ENCODE data around the gene RTN4RL1.
A peak's percentile ranks its signal among the peaks of the same experiment; 100 is the strongest.

Gene RTN4RL1

GRCh38 chr17:2028234-2028614, 3.1 kb upstream of the RTN4RL1 start:
- Histone ChIP-seq H3K27ac (ENCODE audit: low read depth, low read length) (no peak overlapping the region), H3K4me2 (ENCODE audit: low read length) (no peak overlapping the region), H3K4me1 (ENCODE audit: control insufficient read depth, low read length) (peaks cover 20% of the 10 kb centered on the region), H3K9me3 (ENCODE audit: control insufficient read depth, insufficient read depth, low read length) (no peaks in the 10 kb centered on the region), H3K36me3 (ENCODE audit: control insufficient read depth, low read length) (no peaks in the 10 kb centered on the region), H3K4me3 (ENCODE audit: low read length) (no peak overlapping the region), H3F3A (ENCODE audit: control insufficient read depth, insufficient read depth) (no peaks in the 10 kb centered on the region), H4K20me1 (ENCODE audit: control insufficient read depth, insufficient read depth, low read depth, low read length) (no peaks in the 10 kb centered on the region), H3K9me2 (replicated peaks; ENCODE audit: control insufficient read depth, low read length) (no peaks in the 10 kb centered on the region), H3K79me2 (ENCODE audit: control insufficient read depth, low read length) (peaks cover 19% of the 10 kb centered on the region), H3K27me3 (ENCODE audit: control insufficient read depth, low read length) (peaks cover 37% of the 10 kb centered on the region)
- TF ChIP-seq CTCF (IDR thresholded peaks at IDR 0.05; ENCODE audit: low read depth, low read length, poor library complexity, severe bottlenecking) (no peak), EZH2phosphoT487 (IDR thresholded peaks at IDR 0.05; ENCODE audit: borderline replicate concordance, low read length) (no peak)

- no peaks in the 10 kb centered on the region for H3K9me3 ChIP-seq (ENCODE audit: control insufficient read depth, insufficient read depth, low read length)
- no peaks in the 10 kb centered on the region for H3K9me2 ChIP-seq (replicated peaks; ENCODE audit: control insufficient read depth, low read length)
- TF ChIP-seq CTCF (IDR thresholded peaks at IDR 0.05; ENCODE audit: low read depth, low read length, poor library complexity, severe bottlenecking) (no peak), EZH2phosphoT487 (IDR thresholded peaks at IDR 0.05; ENCODE audit: borderline replicate concordance, low read length) (no peak)
- no peak overlapping the region for H3K27ac ChIP-seq (ENCODE audit: low read depth, low read length)
- H4K20me1 ChIP-seq (ENCODE audit: control insufficient read depth, insufficient read depth, low read depth, low read length): no peaks in the 10 kb centered on the region
- no peaks in the 10 kb centered on the region for H3F3A ChIP-seq (ENCODE audit: control insufficient read depth, insufficient read depth)
- peaks cover 42% of the 10 kb centered on the region for H3K27me3 ChIP-seq (ENCODE audit: control insufficient read depth, low read length)
- H3K4me3 ChIP-seq (ENCODE audit: low read length): no peak overlapping the region
- no peak overlapping the region for H3K4me2 ChIP-seq (ENCODE audit: low read length)
- no peaks in the 10 kb centered on the region for H3K36me3 ChIP-seq (ENCODE audit: control insufficient read depth, low read length)
- peaks cover 20% of the 10 kb centered on the region for H3K4me1 ChIP-seq (ENCODE audit: control insufficient read depth, low read length)
- H3K79me2 ChIP-seq (ENCODE audit: control insufficient read depth, low read length): peaks cover 19% of the 10 kb centered on the region
These were observed 2.5 kb upstream of the RTN4RL1 start for GRCh38 chr17:2027528-2028233.

- H3K79me2 ChIP-seq (ENCODE audit: control insufficient read depth, low read length): peaks cover 5% of the 10 kb centered on the region
- peak overlapping the region; percentile 26; the same call in 1 of the 2 replicates for H3K4me3 ChIP-seq (ENCODE audit: low read length)
- H3K9me2 ChIP-seq (replicated peaks; ENCODE audit: control insufficient read depth, low read length): no peaks in the 10 kb centered on the region
- H3K9me3 ChIP-seq (ENCODE audit: control insufficient read depth, insufficient read depth, low read length): no peaks in the 10 kb centered on the region
- peaks cover 53% of the 10 kb centered on the region for H3K27me3 ChIP-seq (ENCODE audit: control insufficient read depth, low read length)
- TF ChIP-seq EZH2phosphoT487 (IDR thresholded peaks at IDR 0.05; ENCODE audit: borderline replicate concordance, low read length) (no peak), CTCF (IDR thresholded peaks at IDR 0.05; ENCODE audit: low read depth, low read length, poor library complexity, severe bottlenecking) (peak; percentile 35)
- H4K20me1 ChIP-seq (ENCODE audit: control insufficient read depth, insufficient read depth, low read depth, low read length): no peaks in the 10 kb centered on the region
- H3K4me1 ChIP-seq (ENCODE audit: control insufficient read depth, low read length): peaks cover 15% of the 10 kb centered on the region
- no peaks in the 10 kb centered on the region for H3F3A ChIP-seq (ENCODE audit: control insufficient read depth, insufficient read depth)
- peak overlapping the region; percentile 53 for H3K4me2 ChIP-seq (ENCODE audit: low read length)
- H3K36me3 ChIP-seq (ENCODE audit: control insufficient read depth, low read length): no peaks in the 10 kb centered on the region
- H3K27ac ChIP-seq (ENCODE audit: low read depth, low read length): no peak overlapping the region
These were observed 632 bp upstream of the RTN4RL1 start for GRCh38 chr17:2025622-2026309.
